GM13976 (cell line): ENCODE results near the gene HCST.
"Not testable (repeated sequence)": the region's sequence is repeated elsewhere in the genome, so short reads cannot be mapped to it uniquely, and the experiment has no call there.

ENCODE experiments used
- DNase-seq: peaks from one replicate; pipeline ENCODE4 v3.0.0; 2012; ENCODE audit warnings: low spot score
- CTCF ChIP-seq: IDR thresholded peaks from 2 replicates; pipeline ENCODE4 v1.5.1; 2012; ENCODE audit warnings: borderline replicate concordance, mild to moderate bottlenecking; ENCODE audit not compliant: insufficient read depth; ENCODE audit errors: extremely low read depth, missing control alignments, control extremely low read depth
- in situ Hi-C: fragments of 300-500 bp; cut with MboI; formaldehyde crosslinking; loops from one replicate; pipeline ENCODE4 v1.12.0; 2022; ENCODE audit warnings: low sequenced_read_pairs, mixed read lengths, inconsistent platforms; ENCODE audit not compliant: unreplicated experiment

Gene HCST

GRCh38 chr19:35904311-35905068 lies 2.2 kb downstream of the HCST start:
- in situ Hi-C loops = no loop called here
- TF ChIP-seq CTCF = no peak
- no peak for DNase-seq

- DNase-seq = no peak
- in situ Hi-C loops = no loop called here
- TF ChIP-seq CTCF = no peak
Observed at GRCh38 chr19:35905178-35905727, 2.9 kb downstream of the HCST start.

- no peak for DNase-seq
- TF ChIP-seq CTCF = no peak
- in situ Hi-C loops = no loop called here
Observed at GRCh38 chr19:35907377-35907745, 5.0 kb downstream of the HCST start.

- TF ChIP-seq CTCF = no peak
- no peak for DNase-seq
- in situ Hi-C loops = no loop called here
Observed at GRCh38 chr19:35908010-35908441, 5.7 kb downstream of the HCST start, which contains the start of gene TYROBP. TSS of gene TYROBP (minus strand) at chr19:35908295. CDS start at chr19:35908228, 67 bp downstream.

GRCh38 chr19:35908973-35909683 lies 6.8 kb downstream of the HCST start:
- no peak for TF ChIP-seq CTCF
- peak; percentile 71 for DNase-seq
- in situ Hi-C loops = no loop called here

- DNase-seq = no peak
- no peak for TF ChIP-seq CTCF
- in situ Hi-C loops = no loop called here
Observed at GRCh38 chr19:35909684-35910035, 7.3 kb downstream of the HCST start.

GRCh38 chr19:35910355-35910754 lies 8.0 kb downstream of the HCST start:
- in situ Hi-C loops, DNase-seq: not testable (repeated sequence)
